C4-2B (cell line): ENCODE measurements around the gene DCAF5.

ENCODE experiments used
- ZFX ChIP-seq: fragments of 450-650 bp; IDR thresholded peaks from 2 replicates; pipeline ENCODE4 v1.6.1; 2017
- TF ChIP-seq, protein P1 (sequence below): fragments of 450-650 bp; conservative IDR thresholded peaks from 2 replicates; pipeline ENCODE4 v1.5.1; 2017; ENCODE audit warnings: mild to moderate bottlenecking

DNA sequence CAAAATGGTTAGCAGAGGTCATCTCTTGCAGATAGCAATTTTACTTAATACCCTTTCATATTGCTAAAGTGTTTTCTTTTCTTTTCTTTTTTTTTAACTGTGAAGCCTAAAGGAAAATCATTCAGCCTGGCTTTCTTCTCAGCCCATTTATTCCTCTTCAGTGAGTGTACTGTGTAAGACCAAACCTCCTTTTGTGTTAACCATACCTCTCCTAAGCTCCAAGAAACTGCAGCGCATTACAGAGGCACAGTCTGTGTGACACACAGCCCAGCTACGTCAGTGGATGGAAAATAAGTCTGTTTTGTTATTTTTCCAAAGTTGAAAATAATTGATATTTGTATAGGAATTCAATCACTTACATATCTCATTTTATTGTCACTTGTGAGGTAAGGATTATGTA is 21.7 kb downstream of the DCAF5 start:
- TF ChIP-seq, protein P1, sequence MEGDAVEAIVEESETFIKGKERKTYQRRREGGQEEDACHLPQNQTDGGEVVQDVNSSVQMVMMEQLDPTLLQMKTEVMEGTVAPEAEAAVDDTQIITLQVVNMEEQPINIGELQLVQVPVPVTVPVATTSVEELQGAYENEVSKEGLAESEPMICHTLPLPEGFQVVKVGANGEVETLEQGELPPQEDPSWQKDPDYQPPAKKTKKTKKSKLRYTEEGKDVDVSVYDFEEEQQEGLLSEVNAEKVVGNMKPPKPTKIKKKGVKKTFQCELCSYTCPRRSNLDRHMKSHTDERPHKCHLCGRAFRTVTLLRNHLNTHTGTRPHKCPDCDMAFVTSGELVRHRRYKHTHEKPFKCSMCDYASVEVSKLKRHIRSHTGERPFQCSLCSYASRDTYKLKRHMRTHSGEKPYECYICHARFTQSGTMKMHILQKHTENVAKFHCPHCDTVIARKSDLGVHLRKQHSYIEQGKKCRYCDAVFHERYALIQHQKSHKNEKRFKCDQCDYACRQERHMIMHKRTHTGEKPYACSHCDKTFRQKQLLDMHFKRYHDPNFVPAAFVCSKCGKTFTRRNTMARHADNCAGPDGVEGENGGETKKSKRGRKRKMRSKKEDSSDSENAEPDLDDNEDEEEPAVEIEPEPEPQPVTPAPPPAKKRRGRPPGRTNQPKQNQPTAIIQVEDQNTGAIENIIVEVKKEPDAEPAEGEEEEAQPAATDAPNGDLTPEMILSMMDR: no peak
- no peak for TF ChIP-seq ZFX
